ENCODE measurements around the gene RNU1-2.
"Not testable (repeated sequence)": the region's sequence is repeated elsewhere in the genome, so short reads cannot be mapped to it uniquely, and the experiment has no call there.

Gene RNU1-2

DNA sequence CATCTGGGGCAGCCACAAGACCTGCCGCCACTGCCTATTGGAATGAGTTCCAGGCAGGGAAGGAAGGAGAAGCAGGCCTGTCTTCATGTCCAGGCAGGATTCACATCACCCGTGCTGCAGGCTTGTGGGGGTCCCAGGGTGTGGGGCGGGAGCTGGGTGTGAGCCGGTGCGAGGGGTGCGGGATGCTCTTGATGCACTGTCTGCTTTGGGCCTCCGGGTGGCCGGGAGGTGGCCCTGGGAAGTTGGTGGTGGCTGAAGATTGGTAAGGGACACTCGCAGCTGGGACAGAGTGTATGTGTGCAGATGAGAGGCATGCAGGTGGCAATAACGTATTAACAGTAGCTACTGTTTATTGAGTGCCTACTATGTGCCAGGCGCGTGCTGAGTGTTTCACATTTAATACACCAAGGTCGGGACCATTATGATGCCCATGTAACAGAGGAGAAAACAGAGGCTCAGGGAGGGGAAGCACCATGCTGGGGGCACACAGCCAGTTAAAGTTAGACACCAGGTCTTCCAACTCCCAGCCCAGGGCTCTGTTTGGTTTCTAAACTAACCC is 29.2 kb downstream of the RNU1-2 start:
- H3K9me3 ChIP-seq (replicated peaks; ENCODE audit: low read length) = no peaks in the 10 kb centered on the region
- peaks cover 5% of the 10 kb centered on the region for H3K4me1 ChIP-seq (ENCODE audit: control insufficient read depth, insufficient read depth, low read length)
- H3K36me3 ChIP-seq (ENCODE audit: insufficient read depth, low read length) = no peaks in the 10 kb centered on the region
- H3K4me3 ChIP-seq (ENCODE audit: low read length) = no peak overlapping the region
- no peak overlapping the region for H3K9ac ChIP-seq (ENCODE audit: low read depth, low read length)
- H3K4me2 ChIP-seq (ENCODE audit: low read length) = no peak overlapping the region
- H3K27me3 ChIP-seq (ENCODE audit: control insufficient read depth, insufficient read depth, low read length) = no peaks in the 10 kb centered on the region

DNA sequence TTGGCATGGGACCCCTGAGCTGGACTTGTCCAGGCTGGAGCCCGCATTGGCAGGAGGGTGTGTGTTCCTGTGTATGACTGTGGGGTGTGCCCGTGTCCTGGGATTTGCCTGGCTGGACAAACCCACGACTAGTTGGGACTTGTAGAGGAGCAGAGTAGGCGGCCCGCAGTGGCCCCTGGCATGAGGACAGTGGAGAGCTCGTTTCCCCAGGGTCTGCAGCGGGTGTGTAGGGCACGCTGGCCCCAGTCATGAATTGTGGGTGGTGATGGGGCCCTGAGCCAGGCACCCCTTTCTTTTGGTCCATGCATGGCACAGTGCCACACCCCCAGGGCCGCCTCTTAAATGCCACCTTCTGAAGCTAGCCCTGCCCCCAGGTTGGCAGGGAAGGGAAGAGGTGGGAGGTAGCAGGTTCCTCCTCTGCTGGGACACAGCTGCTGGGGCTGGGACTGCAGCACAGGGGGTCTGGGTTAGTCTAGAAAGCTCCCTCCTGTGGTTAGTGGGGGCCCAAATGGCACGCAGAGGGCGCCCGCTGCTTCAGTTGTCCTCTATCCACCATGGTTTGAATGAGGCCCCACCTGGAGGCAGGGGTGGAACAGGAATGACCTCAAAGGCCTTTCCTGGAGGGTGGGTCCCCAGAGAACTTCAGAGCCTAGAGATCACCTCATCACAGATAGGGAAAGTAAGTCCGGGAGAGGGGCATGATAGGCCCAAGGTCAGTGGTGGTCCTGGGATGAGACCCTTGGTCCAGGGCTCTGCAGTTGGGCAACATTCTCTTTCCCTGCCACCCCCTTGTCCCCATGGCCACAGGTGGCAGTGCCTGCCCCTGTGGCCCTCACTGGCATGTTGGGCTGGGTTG is 30.1 kb downstream of the RNU1-2 start:
- Histone ChIP-seq H3K9me3 (replicated peaks; ENCODE audit: low read length) (no peaks in the 10 kb centered on the region), H3K36me3 (ENCODE audit: insufficient read depth, low read length) (no peaks in the 10 kb centered on the region), H3K4me3 (ENCODE audit: low read length) (no peak overlapping the region), H3K27me3 (ENCODE audit: control insufficient read depth, insufficient read depth, low read length) (no peaks in the 10 kb centered on the region), H3K9ac (ENCODE audit: low read depth, low read length) (no peak overlapping the region), H3K4me2 (ENCODE audit: low read length) (no peak overlapping the region), H3K4me1 (ENCODE audit: control insufficient read depth, insufficient read depth, low read length) (peaks cover 5% of the 10 kb centered on the region)

DNA sequence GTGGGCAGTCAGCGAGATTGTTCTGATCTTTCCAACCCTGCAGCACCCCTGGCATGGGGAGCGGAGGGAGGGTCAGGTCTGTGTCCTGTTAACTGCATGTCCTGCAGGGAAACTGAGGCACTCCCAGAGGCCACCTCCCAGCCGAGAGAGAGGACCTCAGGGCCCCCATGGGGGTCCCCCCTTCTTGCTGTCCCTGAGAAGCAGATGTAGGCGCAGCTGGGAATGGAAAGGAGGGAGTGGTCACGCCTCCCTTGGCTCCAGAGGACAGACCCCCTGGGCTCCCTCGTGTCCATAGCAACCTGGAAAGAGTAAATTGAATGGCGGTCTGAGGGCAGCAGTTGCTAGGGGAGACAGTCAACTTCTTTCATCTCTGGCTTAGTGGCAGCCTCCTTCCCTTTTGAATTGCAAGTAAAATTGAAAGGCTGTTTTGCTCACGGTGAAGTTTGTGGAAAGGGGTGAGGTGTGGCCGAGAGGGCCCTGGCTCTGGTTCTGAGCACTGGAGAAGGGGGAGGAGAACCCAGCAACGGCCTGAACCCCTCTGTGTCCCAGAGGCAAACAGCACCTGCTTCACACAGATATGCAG is 30.8 kb downstream of the RNU1-2 start:
- H3K36me3 ChIP-seq (ENCODE audit: insufficient read depth, low read length) = no peaks in the 10 kb centered on the region
- H3K4me3 ChIP-seq (ENCODE audit: low read length) = no peak overlapping the region
- no peak overlapping the region for H3K4me2 ChIP-seq (ENCODE audit: low read length)
- H3K9me3 ChIP-seq (replicated peaks; ENCODE audit: low read length) = no peaks in the 10 kb centered on the region
- H3K9ac ChIP-seq (ENCODE audit: low read depth, low read length) = no peak overlapping the region
- H3K27me3 ChIP-seq (ENCODE audit: control insufficient read depth, insufficient read depth, low read length) = no peaks in the 10 kb centered on the region
- peaks cover 3% of the 10 kb centered on the region for H3K4me1 ChIP-seq (ENCODE audit: control insufficient read depth, insufficient read depth, low read length)

DNA sequence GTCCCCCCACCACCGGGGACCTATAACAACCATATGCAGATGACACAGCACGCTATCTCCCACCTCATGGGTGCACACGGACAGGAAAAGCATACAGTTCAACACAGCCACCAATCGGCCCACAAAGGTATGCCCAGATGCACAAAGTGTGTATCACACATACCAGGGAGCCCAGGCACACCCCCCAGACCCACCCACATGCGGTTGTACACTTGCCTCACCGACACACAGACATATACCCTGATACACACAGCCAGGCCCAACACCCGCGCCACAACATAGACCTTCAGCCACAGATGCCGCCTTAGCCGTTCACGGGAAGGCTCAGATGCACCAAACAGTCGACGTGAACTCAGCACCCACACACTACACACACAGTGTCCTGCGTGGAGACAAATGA is 31.5 kb downstream of the RNU1-2 start:
- Histone ChIP-seq H3K27me3 (ENCODE audit: control insufficient read depth, insufficient read depth, low read length) (no peaks in the 10 kb centered on the region), H3K4me1 (ENCODE audit: control insufficient read depth, insufficient read depth, low read length) (no peaks in the 10 kb centered on the region), H3K36me3 (ENCODE audit: insufficient read depth, low read length) (no peaks in the 10 kb centered on the region), H3K9ac (ENCODE audit: low read depth, low read length) (no peak overlapping the region), H3K4me2 (ENCODE audit: low read length) (no peak overlapping the region), H3K9me3 (replicated peaks; ENCODE audit: low read length) (no peaks in the 10 kb centered on the region), H3K4me3 (ENCODE audit: low read length) (no peak overlapping the region)

DNA sequence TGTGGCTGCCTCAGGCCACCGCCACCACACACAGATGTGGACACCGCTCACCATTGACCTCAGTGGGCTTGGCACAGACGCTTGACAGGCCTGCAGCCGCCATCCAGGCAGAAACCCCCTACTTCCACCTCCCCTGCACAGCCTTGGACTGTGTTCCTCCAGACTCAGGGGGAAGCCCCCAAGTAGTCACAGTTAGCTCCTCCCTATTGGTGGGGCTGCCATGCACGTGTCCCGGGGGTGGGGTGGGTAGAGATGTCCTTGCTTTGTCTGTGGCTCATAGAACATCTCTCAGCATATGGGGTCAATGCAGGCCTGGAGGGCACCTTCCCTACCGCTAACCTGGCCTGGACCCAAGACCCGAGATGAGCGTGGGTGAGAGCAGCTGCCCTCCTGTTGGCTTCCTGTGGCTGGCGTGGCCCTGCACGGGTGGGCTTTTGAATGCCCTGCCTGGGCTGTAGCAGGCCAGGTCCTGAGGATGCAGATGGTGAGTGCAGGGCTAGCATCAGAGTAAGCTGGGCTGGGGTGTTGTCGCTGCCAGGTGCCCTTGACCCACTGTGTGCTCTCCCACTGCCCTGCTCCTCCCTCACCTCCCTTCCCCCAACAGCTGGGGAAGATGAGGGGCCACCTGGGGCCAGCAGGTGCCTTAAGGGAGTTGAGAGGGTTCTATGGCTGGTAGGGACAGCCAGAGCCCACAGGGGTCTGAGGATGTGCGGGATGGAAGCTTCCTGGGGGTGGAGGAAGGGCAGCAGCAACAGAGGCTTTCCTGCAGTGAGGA is 32.1 kb downstream of the RNU1-2 start:
- H3K36me3 ChIP-seq (ENCODE audit: insufficient read depth, low read length) = no peaks in the 10 kb centered on the region
- H3K4me1 ChIP-seq (ENCODE audit: control insufficient read depth, insufficient read depth, low read length) = no peaks in the 10 kb centered on the region
- no peak overlapping the region for H3K9ac ChIP-seq (ENCODE audit: low read depth, low read length)

DNA sequence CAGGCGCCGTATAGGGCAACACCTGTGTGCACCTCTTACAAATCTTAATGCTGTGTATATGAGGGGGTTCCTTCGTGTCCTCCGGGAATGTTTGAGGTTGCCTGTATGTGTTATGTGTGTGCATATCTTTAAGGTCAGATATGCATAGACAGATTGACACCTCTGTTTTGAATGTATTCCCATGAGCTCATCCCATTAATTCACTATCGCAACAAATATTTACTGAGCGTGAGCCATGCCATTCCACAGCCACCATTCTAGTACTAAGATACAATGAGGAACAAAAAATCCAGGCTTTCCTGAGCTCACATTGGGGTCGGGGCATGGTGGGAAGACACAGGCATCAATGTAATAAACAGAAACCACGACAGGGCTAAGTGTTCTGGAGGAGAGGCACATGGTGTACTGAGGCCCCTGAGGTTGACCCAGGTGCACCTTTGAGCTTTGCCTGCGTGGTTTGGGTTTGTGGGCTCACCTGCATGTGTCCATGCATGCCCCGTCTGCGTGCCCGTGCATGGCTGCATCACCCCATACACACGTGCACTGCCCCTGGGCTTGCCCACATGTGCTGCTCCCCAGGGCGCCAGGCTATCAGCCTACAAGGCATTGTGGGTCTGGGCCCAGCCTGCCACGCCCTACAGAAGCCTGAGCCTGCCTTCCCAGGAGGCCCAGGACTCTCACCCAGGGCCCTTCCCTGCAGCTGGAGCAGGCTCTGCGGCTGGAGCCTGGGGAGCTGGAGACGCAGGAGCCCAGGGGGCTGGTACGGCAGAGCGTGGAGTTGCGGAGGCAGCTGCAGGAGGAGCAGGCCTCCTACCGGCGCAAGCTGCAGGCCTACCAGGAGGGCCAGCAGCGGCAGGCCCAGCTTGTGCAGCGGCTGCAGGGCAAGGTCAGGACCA is 33.6 kb downstream of the RNU1-2 start:
- not testable (repeated sequence) for H3K27me3 ChIP-seq (ENCODE audit: control insufficient read depth, insufficient read depth, low read length); H3K9me3 ChIP-seq (replicated peaks; ENCODE audit: low read length); H3K9ac ChIP-seq (ENCODE audit: low read depth, low read length); H3K36me3 ChIP-seq (ENCODE audit: insufficient read depth, low read length); H3K4me2 ChIP-seq (ENCODE audit: low read length); H3K4me1 ChIP-seq (ENCODE audit: control insufficient read depth, insufficient read depth, low read length); H3K4me3 ChIP-seq (ENCODE audit: low read length)

More for the DNA sequence above, 32.1 kb downstream of the RNU1-2 start:
- Histone ChIP-seq H3K4me3 (ENCODE audit: low read length) (no peak overlapping the region), H3K9me3 (replicated peaks; ENCODE audit: low read length) (no peaks in the 10 kb centered on the region), H3K4me2 (ENCODE audit: low read length) (no peak overlapping the region), H3K27me3 (ENCODE audit: control insufficient read depth, insufficient read depth, low read length) (no peaks in the 10 kb centered on the region)

DNA sequence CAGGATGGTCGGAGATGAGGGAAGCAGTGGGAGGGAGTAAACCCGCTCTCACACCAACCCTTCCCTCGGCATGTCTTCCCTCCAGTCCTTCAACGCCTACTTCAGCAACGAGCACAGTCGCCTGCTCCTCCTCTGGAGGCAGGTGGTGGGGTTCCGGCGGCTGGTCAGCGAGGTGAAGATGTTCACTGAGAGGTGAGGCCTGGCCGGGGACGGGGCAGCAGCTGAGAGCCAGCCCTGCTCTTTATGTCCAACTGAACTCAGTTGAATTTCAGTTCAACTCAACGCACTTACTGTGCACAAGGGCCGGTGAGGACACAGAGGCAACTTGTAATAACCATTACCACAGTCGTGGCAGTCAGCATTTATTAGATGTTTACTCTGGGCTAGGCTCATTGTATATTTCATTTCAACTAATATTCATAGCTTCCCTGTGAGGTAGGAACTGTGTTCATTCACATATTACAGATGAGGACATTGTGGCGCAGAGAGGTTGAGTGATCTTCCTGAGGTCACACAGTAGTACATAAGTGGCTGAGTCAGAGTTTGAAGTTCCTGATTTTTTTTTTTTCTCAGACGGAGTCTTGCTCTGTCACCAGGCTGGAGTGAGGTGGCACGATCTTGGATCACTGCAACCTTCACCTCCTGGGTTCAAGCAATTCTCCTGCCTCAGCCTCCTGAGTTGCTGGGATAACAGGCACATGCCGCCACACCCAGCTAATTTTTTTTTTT is 35.6 kb downstream of the RNU1-2 start:
- H3K9ac ChIP-seq (ENCODE audit: low read depth, low read length); H3K27me3 ChIP-seq (ENCODE audit: control insufficient read depth, insufficient read depth, low read length); H3K4me1 ChIP-seq (ENCODE audit: control insufficient read depth, insufficient read depth, low read length); H3K9me3 ChIP-seq (replicated peaks; ENCODE audit: low read length); H3K4me2 ChIP-seq (ENCODE audit: low read length); H3K4me3 ChIP-seq (ENCODE audit: low read length); H3K36me3 ChIP-seq (ENCODE audit: insufficient read depth, low read length): not testable (repeated sequence)

DNA sequence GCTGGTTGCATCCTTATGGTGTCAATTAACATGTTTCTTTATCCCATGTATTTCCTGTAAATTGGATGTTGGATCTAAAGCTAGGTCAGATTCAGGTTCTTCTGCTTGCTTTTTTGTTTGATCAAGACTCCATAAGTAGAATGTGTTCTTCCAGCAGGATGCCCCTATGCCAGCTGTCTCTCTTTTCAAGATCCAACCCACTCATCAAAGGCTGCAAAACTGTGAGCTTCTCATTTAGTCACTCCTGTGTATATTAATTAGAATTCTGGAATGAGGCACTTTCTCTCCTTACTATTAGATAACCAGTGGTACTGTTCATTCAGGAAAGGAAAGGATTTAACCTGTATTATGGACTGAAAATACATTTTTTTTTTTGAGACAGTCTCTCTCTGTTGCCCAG is 38.2 kb downstream of the RNU1-2 start:
- H3K9ac ChIP-seq (ENCODE audit: low read depth, low read length); H3K27me3 ChIP-seq (ENCODE audit: control insufficient read depth, insufficient read depth, low read length); H3K4me1 ChIP-seq (ENCODE audit: control insufficient read depth, insufficient read depth, low read length); H3K4me2 ChIP-seq (ENCODE audit: low read length); H3K9me3 ChIP-seq (replicated peaks; ENCODE audit: low read length); H3K36me3 ChIP-seq (ENCODE audit: insufficient read depth, low read length); H3K4me3 ChIP-seq (ENCODE audit: low read length): not testable (repeated sequence)

DNA sequence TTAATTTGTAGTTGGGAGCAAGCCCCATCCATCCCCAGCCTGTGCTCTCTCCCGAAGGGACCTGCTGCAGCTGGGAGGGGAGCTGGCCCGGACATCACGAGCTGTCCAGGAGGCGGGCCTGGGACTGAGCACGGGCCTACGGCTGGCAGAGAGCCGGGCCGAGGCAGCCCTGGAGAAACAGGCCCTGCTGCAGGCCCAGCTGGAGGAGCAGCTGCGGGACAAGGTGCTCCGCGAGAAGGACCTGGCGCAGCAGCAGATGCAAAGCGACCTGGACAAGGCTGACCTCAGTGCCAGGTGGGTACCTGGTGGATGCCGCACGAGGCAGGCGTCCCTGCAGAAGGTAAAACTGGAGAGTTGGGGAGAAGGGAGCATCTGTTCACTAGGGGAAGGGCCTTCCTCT is 40.8 kb downstream of the RNU1-2 start:
- not testable (repeated sequence) for H3K4me3 ChIP-seq (ENCODE audit: low read length); H3K4me1 ChIP-seq (ENCODE audit: control insufficient read depth, insufficient read depth, low read length); H3K9ac ChIP-seq (ENCODE audit: low read depth, low read length); H3K4me2 ChIP-seq (ENCODE audit: low read length); H3K27me3 ChIP-seq (ENCODE audit: control insufficient read depth, insufficient read depth, low read length); H3K9me3 ChIP-seq (replicated peaks; ENCODE audit: low read length); H3K36me3 ChIP-seq (ENCODE audit: insufficient read depth, low read length)

DNA sequence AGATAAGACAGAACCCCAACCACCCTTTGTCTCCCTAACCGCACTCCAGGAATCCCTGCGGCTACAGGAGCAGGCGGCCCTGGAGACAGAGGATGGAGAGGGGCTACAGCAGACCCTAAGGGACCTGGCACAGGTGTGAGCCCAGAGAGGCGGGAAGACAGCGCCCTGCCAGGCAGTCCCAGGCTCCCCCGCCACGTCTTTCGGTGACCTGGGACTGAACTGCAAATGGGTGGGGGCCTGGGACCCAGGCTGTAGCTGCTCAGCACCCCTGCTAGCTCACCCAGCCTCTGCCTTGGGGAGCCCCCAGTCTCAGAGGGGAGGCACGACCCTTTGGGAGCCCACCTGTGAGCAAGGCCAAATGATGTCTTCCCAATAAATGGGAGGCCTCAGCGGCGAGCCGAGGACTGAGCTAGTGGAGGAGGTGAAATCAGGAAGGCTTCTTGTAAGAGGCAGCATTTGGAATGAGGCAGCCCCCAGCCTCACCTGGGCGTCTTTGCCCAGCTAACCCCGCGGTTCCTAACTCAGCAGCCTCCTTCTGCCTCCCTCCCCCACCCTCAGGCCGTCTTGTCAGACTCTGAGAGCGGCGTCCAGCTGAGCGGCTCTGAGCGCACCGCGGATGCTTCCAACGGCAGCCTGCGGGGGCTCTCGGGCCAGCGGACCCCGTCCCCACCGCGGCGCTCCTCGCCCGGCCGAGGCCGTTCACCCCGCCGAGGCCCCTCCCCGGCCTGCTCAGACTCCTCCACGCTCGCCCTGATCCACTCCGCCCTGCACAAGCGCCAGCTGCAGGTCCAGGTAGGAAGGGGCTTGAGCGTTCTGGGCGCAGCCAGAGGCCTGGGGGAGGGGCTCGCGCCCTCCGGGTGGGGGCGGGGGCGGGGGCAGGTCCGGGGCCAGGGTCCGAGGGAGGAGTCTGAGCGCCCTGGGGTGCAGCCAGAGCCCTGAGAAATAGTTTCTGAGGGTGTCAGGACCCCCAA is 42.9 kb downstream of the RNU1-2 start:
- H3K4me3 ChIP-seq (ENCODE audit: low read length) = no peak overlapping the region
- H3K4me1 ChIP-seq (ENCODE audit: control insufficient read depth, insufficient read depth, low read length) = no peaks in the 10 kb centered on the region
- no peaks in the 10 kb centered on the region for H3K9me3 ChIP-seq (replicated peaks; ENCODE audit: low read length)
- H3K27me3 ChIP-seq (ENCODE audit: control insufficient read depth, insufficient read depth, low read length) = no peaks in the 10 kb centered on the region
- no peaks in the 10 kb centered on the region for H3K36me3 ChIP-seq (ENCODE audit: insufficient read depth, low read length)
- H3K4me2 ChIP-seq (ENCODE audit: low read length) = no peak overlapping the region
- no peak overlapping the region for H3K9ac ChIP-seq (ENCODE audit: low read depth, low read length)

Data from skeletal muscle satellite cell (primary cell).